ENCODE measurements around the gene RRP36.

- no peak for TF ChIP-seq CTCF (IDR thresholded peaks at IDR 0.05; ENCODE audit: low read depth, low read length, missing input control)
- TF ChIP-seq JUND (IDR thresholded peaks at IDR 0.05), result no peak
- TF ChIP-seq TAF1 (conservative IDR thresholded peaks at IDR 0.05), result no peak
- no peak for TF ChIP-seq MAX (IDR thresholded peaks at IDR 0.05)
- TF ChIP-seq YY1 (IDR thresholded peaks at IDR 0.05), result no peak
- TF ChIP-seq SP1 (IDR thresholded peaks at IDR 0.05), result no peak
- TF ChIP-seq REST (IDR thresholded peaks at IDR 0.05), result no peak
- TF ChIP-seq GABPA (IDR thresholded peaks at IDR 0.05 in 1 of 2, conservative IDR thresholded peaks at IDR 0.05 in 1 of 2), result no peak
- TF ChIP-seq ATF3 (IDR thresholded peaks at IDR 0.05), result no peak
- TF ChIP-seq RAD21 (IDR thresholded peaks at IDR 0.05), result no peak
- TF ChIP-seq HNF4G (IDR thresholded peaks at IDR 0.05), result no peak
- TF ChIP-seq EGR1 (IDR thresholded peaks at IDR 0.05; ENCODE audit: low read depth in 2 of 2), result no peak
- no peak for TF ChIP-seq FOXA1 (IDR thresholded peaks at IDR 0.05)
- TF ChIP-seq ZBTB33 (IDR thresholded peaks at IDR 0.05), result no peak
Measured at GRCh38 chr6:43062818-43063217, 41.4 kb downstream of the RRP36 start.
